Measurements from ENCODE around the gene ZBTB20. TPM values are rescaled to one million over a fixed set of nuclear protein-coding genes. Genes with fewer than 3 reads are reported as not detected.
A peak's percentile ranks its signal among the peaks of the same experiment; 100 is the strongest.

Gene ZBTB20
- total RNA-seq, 1 donor, result 32.9 TPM

DNA sequence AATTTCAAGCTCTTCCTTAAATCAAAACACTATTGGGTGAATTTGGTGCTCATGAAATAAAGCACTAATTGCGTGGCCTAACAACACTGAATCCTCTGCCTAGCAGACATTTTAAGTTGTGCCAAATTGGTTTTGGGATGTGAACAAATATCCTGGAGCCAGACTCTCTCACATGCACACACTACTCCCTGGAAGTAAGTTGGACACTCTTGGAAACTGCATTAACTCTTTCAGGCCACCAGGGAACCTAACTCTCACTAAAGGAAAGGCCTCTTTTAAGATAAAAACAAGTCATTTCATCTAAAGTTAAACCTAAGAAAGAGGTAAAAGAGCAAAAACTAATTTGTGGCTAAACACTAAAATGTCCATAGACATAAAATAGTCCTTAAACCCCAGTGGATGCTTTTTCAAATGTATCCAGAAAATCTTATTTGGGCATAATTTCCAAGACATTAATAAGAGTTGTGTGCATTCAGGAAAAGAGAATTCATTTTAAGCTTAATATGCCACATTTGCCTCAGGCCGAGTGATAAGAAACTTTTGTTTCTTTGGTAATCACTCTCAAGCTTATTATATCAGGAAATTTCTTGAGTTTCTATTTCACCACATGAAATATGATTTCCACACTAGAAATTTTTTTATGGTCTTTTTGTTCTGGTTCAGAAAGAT lies 61.8 kb downstream of the ZBTB20 start:
- no peaks in the 10 kb centered on the region for H4K20me1 ChIP-seq (ENCODE audit: insufficient read depth, low read length)
- H3K79me2 ChIP-seq (ENCODE audit: insufficient read depth, low read length), result no peaks in the 10 kb centered on the region
- no peaks in the 10 kb centered on the region for H3K27me3 ChIP-seq (ENCODE audit: insufficient read depth, low read length)
- H3K27ac ChIP-seq (ENCODE audit: low read depth, low read length), result no peak overlapping the region
- no peak for DNase-seq (ENCODE audit: insufficient read length, low spot score, missing footprints)
- no peak overlapping the region for H3K4me3 ChIP-seq (ENCODE audit: insufficient read depth, low read length)
- H3K4me2 ChIP-seq (ENCODE audit: insufficient read depth, low read length), result no peak overlapping the region
- no peaks in the 10 kb centered on the region for H3K36me3 ChIP-seq (ENCODE audit: insufficient read depth, low read length)
- no peaks in the 10 kb centered on the region for H3K9me3 ChIP-seq (ENCODE audit: low read depth, low read length)
- peak overlapping the region; percentile 33 for H2AFZ ChIP-seq (ENCODE audit: low read length)
- peaks cover 3% of the 10 kb centered on the region for H3K4me1 ChIP-seq (ENCODE audit: insufficient read depth, low read length)
- TF ChIP-seq, protein P1, sequence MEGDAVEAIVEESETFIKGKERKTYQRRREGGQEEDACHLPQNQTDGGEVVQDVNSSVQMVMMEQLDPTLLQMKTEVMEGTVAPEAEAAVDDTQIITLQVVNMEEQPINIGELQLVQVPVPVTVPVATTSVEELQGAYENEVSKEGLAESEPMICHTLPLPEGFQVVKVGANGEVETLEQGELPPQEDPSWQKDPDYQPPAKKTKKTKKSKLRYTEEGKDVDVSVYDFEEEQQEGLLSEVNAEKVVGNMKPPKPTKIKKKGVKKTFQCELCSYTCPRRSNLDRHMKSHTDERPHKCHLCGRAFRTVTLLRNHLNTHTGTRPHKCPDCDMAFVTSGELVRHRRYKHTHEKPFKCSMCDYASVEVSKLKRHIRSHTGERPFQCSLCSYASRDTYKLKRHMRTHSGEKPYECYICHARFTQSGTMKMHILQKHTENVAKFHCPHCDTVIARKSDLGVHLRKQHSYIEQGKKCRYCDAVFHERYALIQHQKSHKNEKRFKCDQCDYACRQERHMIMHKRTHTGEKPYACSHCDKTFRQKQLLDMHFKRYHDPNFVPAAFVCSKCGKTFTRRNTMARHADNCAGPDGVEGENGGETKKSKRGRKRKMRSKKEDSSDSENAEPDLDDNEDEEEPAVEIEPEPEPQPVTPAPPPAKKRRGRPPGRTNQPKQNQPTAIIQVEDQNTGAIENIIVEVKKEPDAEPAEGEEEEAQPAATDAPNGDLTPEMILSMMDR (IDR thresholded peaks at IDR 0.05; ENCODE audit: extremely low read depth, low read depth, low read length), result peak; percentile 35

DNA sequence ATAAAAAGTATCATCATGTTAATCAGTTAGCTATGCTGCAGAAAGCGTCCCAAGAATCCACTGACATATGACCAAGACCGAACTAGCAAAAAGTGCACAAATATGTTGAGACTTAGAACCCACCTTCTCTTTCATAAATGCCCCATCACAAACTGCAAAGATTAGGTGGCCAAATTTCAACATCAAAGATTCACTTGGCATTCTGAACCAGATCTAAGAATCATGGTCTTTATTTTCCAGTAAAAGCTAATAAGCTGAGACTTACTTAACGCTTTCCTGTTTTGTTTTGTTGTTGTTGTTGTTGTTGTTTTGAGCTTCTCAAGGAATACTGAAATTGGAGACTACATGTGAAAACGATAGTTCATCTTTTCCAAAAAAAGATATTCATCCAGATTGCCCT lies 62.4 kb downstream of the ZBTB20 start:
- Histone ChIP-seq H3K4me3 (ENCODE audit: insufficient read depth, low read length) (no peak overlapping the region), H2AFZ (ENCODE audit: low read length) (peak overlapping the region; percentile 3), H3K79me2 (ENCODE audit: insufficient read depth, low read length) (no peaks in the 10 kb centered on the region), H3K9me3 (ENCODE audit: low read depth, low read length) (no peaks in the 10 kb centered on the region), H4K20me1 (ENCODE audit: insufficient read depth, low read length) (no peaks in the 10 kb centered on the region), H3K27me3 (ENCODE audit: insufficient read depth, low read length) (no peaks in the 10 kb centered on the region), H3K4me2 (ENCODE audit: insufficient read depth, low read length) (no peak overlapping the region), H3K36me3 (ENCODE audit: insufficient read depth, low read length) (no peaks in the 10 kb centered on the region), H3K4me1 (ENCODE audit: insufficient read depth, low read length) (peaks cover 3% of the 10 kb centered on the region), H3K27ac (ENCODE audit: low read depth, low read length) (no peak overlapping the region)
- no peak for DNase-seq (ENCODE audit: insufficient read length, low spot score, missing footprints)
- TF ChIP-seq, protein P1 (IDR thresholded peaks at IDR 0.05; ENCODE audit: extremely low read depth, low read depth, low read length), result no peak

DNA sequence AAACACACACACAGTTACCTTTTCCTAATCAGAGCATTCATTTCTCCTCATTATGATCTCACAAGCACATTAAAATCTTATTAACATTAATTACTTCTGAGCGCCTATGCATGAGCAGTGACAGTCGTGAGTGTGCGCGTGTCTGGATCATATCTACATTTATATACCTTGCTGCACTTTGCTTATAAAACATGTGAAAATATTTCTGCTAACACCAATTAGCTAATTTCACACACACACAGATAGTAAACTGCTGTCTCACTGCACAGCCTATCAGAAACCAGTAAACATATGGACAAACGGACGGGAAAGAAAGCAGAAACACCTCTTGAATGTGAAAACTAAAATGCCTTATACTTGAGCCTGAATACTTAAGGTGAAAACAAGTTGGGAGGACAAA lies 64.8 kb downstream of the ZBTB20 start:
- Histone ChIP-seq H3K27me3 (ENCODE audit: insufficient read depth, low read length) (no peaks in the 10 kb centered on the region), H3K36me3 (ENCODE audit: insufficient read depth, low read length) (no peaks in the 10 kb centered on the region), H3K4me1 (ENCODE audit: insufficient read depth, low read length) (peaks cover 3% of the 10 kb centered on the region), H3K27ac (ENCODE audit: low read depth, low read length) (no peak overlapping the region), H2AFZ (ENCODE audit: low read length) (no peak overlapping the region), H4K20me1 (ENCODE audit: insufficient read depth, low read length) (no peaks in the 10 kb centered on the region), H3K4me3 (ENCODE audit: insufficient read depth, low read length) (no peak overlapping the region), H3K79me2 (ENCODE audit: insufficient read depth, low read length) (no peaks in the 10 kb centered on the region), H3K9me3 (ENCODE audit: low read depth, low read length) (no peaks in the 10 kb centered on the region), H3K4me2 (ENCODE audit: insufficient read depth, low read length) (no peak overlapping the region)
- DNase-seq (ENCODE audit: insufficient read length, low spot score, missing footprints), result no peak
- TF ChIP-seq, protein P1 (IDR thresholded peaks at IDR 0.05; ENCODE audit: extremely low read depth, low read depth, low read length), result no peak

DNA sequence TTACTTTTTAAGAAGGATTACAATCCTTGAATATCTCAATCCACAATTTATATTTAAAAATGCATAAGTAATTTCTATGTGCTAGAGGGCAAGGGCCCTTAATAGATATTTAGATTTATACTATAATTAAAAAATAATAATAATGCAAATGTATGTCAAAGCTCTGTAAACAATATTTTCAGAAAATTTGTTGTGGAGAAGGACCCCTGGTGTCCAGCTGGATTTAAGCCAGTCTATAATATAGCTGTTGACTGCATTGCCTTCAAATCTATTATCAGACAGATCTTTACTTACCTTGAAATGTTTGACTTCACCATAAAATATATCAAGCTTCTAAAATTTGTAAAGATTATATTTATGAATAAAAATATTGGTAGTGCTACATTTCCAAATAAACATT lies 65.6 kb downstream of the ZBTB20 start:
- H3K36me3 ChIP-seq (ENCODE audit: insufficient read depth, low read length), result no peaks in the 10 kb centered on the region
- H3K4me3 ChIP-seq (ENCODE audit: insufficient read depth, low read length), result no peak overlapping the region
- H2AFZ ChIP-seq (ENCODE audit: low read length), result no peak overlapping the region
- no peak overlapping the region for H3K27ac ChIP-seq (ENCODE audit: low read depth, low read length)
- H3K79me2 ChIP-seq (ENCODE audit: insufficient read depth, low read length), result no peaks in the 10 kb centered on the region
- H3K4me2 ChIP-seq (ENCODE audit: insufficient read depth, low read length), result no peak overlapping the region
- H3K27me3 ChIP-seq (ENCODE audit: insufficient read depth, low read length), result no peaks in the 10 kb centered on the region
- no peaks in the 10 kb centered on the region for H3K9me3 ChIP-seq (ENCODE audit: low read depth, low read length)
- H3K4me1 ChIP-seq (ENCODE audit: insufficient read depth, low read length), result peaks cover 3% of the 10 kb centered on the region
- no peaks in the 10 kb centered on the region for H4K20me1 ChIP-seq (ENCODE audit: insufficient read depth, low read length)
- TF ChIP-seq, protein P1 (IDR thresholded peaks at IDR 0.05; ENCODE audit: extremely low read depth, low read depth, low read length), result no peak
- DNase-seq (ENCODE audit: insufficient read length, low spot score, missing footprints), result no peak
